NB4 (cell line): ENCODE measurements around the gene CELSR1.

ENCODE experiments used
- MYC ChIP-seq: IDR thresholded peaks from 2 replicates; pipeline ENCODE4 v1.6.1; 2011; ENCODE audit warnings: low read depth, low read length
- POLR2A ChIP-seq: IDR thresholded peaks from 2 replicates; pipeline ENCODE4 v1.6.1; 2011; ENCODE audit warnings: mild to moderate bottlenecking; ENCODE audit not compliant: insufficient read length; ENCODE audit errors: extremely low read depth
- TF ChIP-seq, protein P1 (sequence below): IDR thresholded peaks from one replicate; pipeline ENCODE4 v1.5.1; 2012; ENCODE audit warnings: low read depth, low read length
- TF ChIP-seq, protein P2 (sequence below): IDR thresholded peaks from 2 replicates; pipeline ENCODE4 v1.6.1; 2011; ENCODE audit warnings: low read depth, low read length

DNA sequence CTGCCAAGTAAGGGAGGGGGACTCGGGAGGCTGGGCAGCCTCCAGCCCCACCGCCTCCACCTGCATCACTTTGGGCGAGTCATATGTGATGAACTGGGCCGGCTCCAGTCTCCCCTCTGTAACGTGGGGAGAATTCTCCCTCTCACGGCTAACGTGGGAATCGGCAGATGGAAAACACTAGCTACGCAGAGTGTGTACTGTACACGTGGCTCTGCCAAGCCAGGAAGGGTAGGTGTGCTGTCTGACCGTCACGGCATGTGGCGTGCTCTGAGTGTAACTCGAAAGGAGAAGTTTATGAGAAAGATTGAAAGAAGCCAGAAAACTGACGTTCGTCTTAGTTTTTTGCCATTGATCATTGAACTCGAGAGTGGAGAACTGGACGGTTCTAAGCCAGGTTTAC, 188.2 kb downstream of the CELSR1 start:
- TF ChIP-seq POLR2A (no peak), MYC (no peak)
- TF ChIP-seq, protein P1, sequence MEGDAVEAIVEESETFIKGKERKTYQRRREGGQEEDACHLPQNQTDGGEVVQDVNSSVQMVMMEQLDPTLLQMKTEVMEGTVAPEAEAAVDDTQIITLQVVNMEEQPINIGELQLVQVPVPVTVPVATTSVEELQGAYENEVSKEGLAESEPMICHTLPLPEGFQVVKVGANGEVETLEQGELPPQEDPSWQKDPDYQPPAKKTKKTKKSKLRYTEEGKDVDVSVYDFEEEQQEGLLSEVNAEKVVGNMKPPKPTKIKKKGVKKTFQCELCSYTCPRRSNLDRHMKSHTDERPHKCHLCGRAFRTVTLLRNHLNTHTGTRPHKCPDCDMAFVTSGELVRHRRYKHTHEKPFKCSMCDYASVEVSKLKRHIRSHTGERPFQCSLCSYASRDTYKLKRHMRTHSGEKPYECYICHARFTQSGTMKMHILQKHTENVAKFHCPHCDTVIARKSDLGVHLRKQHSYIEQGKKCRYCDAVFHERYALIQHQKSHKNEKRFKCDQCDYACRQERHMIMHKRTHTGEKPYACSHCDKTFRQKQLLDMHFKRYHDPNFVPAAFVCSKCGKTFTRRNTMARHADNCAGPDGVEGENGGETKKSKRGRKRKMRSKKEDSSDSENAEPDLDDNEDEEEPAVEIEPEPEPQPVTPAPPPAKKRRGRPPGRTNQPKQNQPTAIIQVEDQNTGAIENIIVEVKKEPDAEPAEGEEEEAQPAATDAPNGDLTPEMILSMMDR: no peak
- TF ChIP-seq, protein P2, sequence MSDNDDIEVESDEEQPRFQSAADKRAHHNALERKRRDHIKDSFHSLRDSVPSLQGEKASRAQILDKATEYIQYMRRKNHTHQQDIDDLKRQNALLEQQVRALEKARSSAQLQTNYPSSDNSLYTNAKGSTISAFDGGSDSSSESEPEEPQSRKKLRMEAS: no peak
